NB4 (cell line): Measurements from ENCODE around the gene CCDC88C.
"Not testable (repeated sequence)": the region's sequence is repeated elsewhere in the genome, so short reads cannot be mapped to it uniquely, and the experiment has no call there.

ENCODE experiments used
- DNase-seq: peaks from one replicate; pipeline ENCODE4 v3.0.0; 2010; ENCODE audit warnings: low read depth
- H3K4me3 ChIP-seq: one replicate; pipeline ENCODE4 v1.5.1; 2011; ENCODE audit warnings: mild to moderate bottlenecking, low read depth, low read length, moderate library complexity
- CTCF ChIP-seq: IDR thresholded peaks from one replicate; pipeline ENCODE4 v1.5.1; 2012; ENCODE audit warnings: low read depth, low read length
- MYC ChIP-seq: IDR thresholded peaks from 2 replicates; pipeline ENCODE4 v1.6.1; 2011; ENCODE audit warnings: low read depth, low read length
- POLR2A ChIP-seq: IDR thresholded peaks from 2 replicates; pipeline ENCODE4 v1.6.1; 2011; ENCODE audit warnings: mild to moderate bottlenecking; ENCODE audit not compliant: insufficient read length; ENCODE audit errors: extremely low read depth
- TF ChIP-seq, protein P1 (sequence below): IDR thresholded peaks from 2 replicates; pipeline ENCODE4 v1.6.1; 2011; ENCODE audit warnings: low read depth, low read length

Gene CCDC88C

DNA sequence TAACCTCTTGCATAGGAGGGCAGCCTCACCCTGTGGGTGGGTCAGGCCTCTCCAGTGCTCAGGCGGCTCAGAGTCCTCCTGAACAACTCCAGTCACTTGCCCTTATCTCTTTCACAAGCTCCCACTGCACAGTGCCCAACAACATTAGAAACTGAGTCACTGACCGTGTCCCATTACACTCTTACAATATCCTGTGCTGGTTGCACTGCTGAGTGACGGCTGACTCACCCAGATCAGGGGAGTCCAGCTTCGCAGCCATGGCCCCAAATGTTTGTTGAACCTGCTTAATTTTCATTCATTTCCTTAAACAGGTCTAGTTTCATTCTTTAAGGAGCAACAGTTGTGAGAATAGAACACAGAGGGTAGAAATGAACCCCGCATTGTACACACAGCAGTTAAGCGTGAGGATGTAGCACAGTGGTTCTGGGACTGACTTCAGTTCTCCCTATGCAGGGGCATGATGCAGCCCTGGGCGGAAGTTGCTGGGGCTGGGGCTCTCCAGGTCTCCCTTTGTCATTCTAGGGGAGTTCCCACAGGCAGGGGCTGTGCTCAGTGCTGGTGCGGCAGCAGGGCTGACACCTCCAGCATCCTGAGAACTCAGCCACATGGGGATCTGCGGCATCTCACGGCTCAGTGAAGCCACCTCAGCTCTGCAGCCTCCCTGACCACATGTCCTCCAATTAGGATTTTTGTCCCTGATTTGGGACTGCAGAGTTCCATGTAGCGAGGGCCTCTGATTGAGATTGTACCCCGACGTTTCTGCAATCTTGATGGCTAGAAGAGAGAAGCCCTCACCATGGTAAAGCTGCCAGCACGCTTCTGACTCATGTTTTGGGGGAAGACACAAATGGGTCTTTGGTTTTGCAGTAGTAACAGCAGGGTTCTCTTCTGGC, 189.3 kb downstream of the CCDC88C start:
- no peak for TF ChIP-seq CTCF
- TF ChIP-seq, protein P1, sequence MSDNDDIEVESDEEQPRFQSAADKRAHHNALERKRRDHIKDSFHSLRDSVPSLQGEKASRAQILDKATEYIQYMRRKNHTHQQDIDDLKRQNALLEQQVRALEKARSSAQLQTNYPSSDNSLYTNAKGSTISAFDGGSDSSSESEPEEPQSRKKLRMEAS: peak; percentile 48
- peak; percentile 29 for TF ChIP-seq POLR2A
- TF ChIP-seq MYC: peak; percentile 29
- peak overlapping the region; percentile 41 for H3K4me3 ChIP-seq
- peak; percentile 87 for DNase-seq

GRCh38 chr14:91227183-91227628, 190.4 kb downstream of the CCDC88C start:
- TF ChIP-seq, protein P1: peak; percentile 56
- TF ChIP-seq MYC (peak; percentile 52; the same call in 1 of the 2 replicates), POLR2A (no peak)
- peak overlapping the region; percentile 10 for H3K4me3 ChIP-seq
- peak; percentile 66 for DNase-seq

- DNase-seq, H3K4me3 ChIP-seq: not testable (repeated sequence)
Observed at GRCh38 chr14:91226360-91226759, 191.3 kb downstream of the CCDC88C start.

DNA sequence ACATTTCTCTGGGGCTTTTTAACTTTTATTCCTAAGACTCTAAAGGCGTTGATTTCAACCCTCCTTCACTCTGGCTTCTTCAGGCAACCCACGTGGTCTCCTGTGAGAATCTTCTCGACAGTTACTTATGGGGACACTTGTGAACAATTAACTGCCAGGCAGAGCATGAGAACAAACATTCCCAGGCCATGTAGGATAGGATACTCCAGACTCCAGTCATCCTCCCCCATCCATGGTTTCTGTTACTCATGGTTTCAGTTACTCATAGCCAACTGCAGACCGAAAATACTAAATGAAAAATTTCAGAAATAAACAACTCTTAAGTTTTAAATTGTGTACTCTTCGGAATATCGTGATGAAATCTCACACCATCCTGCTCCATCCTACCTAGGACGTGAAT, 192.6 kb downstream of the CCDC88C start:
- H3K4me3 ChIP-seq: no peak overlapping the region
- TF ChIP-seq, protein P1: no peak
- TF ChIP-seq POLR2A (no peak), CTCF (no peak), MYC (no peak)
- no peak for DNase-seq

GRCh38 chr14:91223028-91223783, 194.4 kb downstream of the CCDC88C start:
- TF ChIP-seq MYC (no peak), CTCF (no peak), POLR2A (no peak)
- TF ChIP-seq, protein P1: no peak
- H3K4me3 ChIP-seq: no peak overlapping the region
- peak; percentile 64 for DNase-seq
